HEK293 (cell line): ENCODE measurements around the gene PLCB1.

Source experiments
- CTCF ChIA-PET: fragments of 350-600 bp; formaldehyde crosslinking; extraction: SDS; loops from one replicate; lab custom pipeline; 2021; ENCODE audit warnings: antibody characterized with exemption; lab: Yijun Ruan, JAX
- POLR2A ChIA-PET: fragments of 300-600 bp; formaldehyde crosslinking; extraction: SDS; loops from one replicate; lab custom pipeline; 2020; ENCODE audit warnings: antibody characterized with exemption, inconsistent platforms; lab: Yijun Ruan, JAX
- H3K27ac ChIP-seq: fragments of 200-500 bp; sonication (Bioruptor generic); 2 replicates; pipeline ENCODE4 v1.5.1; 2014; ENCODE audit warnings: low read depth, low read length, control low read depth, inconsistent platforms; ENCODE audit errors: extremely low read depth
- H3K36me3 ChIP-seq, 2 experiments: fragments of 200-500 bp in 1 of 2; sonication (Bioruptor generic) in 1 of 2; 1 replicate in 1 of 2; 2 replicates in 1 of 2; pipeline ENCODE4 v1.5.1; 2014 to 2017; ENCODE audit warnings: inconsistent platforms in 2 of 2, low read length in 2 of 2; ENCODE audit not compliant: control insufficient read depth in 2 of 2, insufficient read depth in 1 of 2
- H3K4me1 ChIP-seq: fragments of 200-500 bp; sonication (Bioruptor generic); 2 replicates; pipeline ENCODE4 v1.5.1; 2014; ENCODE audit warnings: mild to moderate bottlenecking, low read length, inconsistent platforms; ENCODE audit not compliant: control insufficient read depth, insufficient read depth
- H3K4me3 ChIP-seq: 2 replicates; pipeline ENCODE4 v1.5.1; 2011; ENCODE audit warnings: low read depth, mild to moderate bottlenecking, control low read depth, low read length, moderate library complexity
- H3K9me3 ChIP-seq: fragments of 200-500 bp; sonication (Bioruptor generic); 2 replicates; pipeline ENCODE4 v1.5.1; 2014; ENCODE audit warnings: low read depth, low read length, inconsistent platforms; ENCODE audit not compliant: control insufficient read depth, insufficient read depth
- ELK4 ChIP-seq: IDR thresholded peaks from 2 replicates; pipeline ENCODE4 v1.6.1; 2011; ENCODE audit warnings: mild to moderate bottlenecking, low read depth, low read length, borderline replicate concordance
- GLI4 ChIP-seq: fragments of 450-650 bp; formaldehyde crosslinking; IDR thresholded peaks from 2 replicates; pipeline ENCODE4 v1.5.1; 2016; ENCODE audit warnings: missing biosample characterization, missing genetic modification characterization
- KLF1 ChIP-seq: fragments of 450-650 bp; formaldehyde crosslinking; IDR thresholded peaks from 2 replicates; pipeline ENCODE4 v1.5.1; 2016; ENCODE audit warnings: missing biosample characterization, missing genetic modification characterization
- KLF16 ChIP-seq: fragments of 450-650 bp; formaldehyde crosslinking; IDR thresholded peaks from 2 replicates; pipeline ENCODE4 v1.5.1; 2017; ENCODE audit warnings: missing biosample characterization, missing genetic modification characterization
- TRIM28 ChIP-seq: IDR thresholded peaks from 2 replicates; pipeline ENCODE4 v1.6.1; 2011; ENCODE audit warnings: low read length, control low read depth, borderline replicate concordance
- YY2 ChIP-seq: fragments of 450-650 bp; formaldehyde crosslinking; IDR thresholded peaks from 2 replicates; pipeline ENCODE4 v1.5.1; 2016; ENCODE audit warnings: missing biosample characterization, missing genetic modification characterization
- ZBTB26 ChIP-seq: fragments of 450-650 bp; formaldehyde crosslinking; optimal IDR thresholded peaks from 2 replicates; pipeline ENCODE3; 2016; ENCODE audit warnings: missing biosample characterization, mild to moderate bottlenecking, missing genetic modification characterization
- ZBTB49 ChIP-seq: fragments of 450-650 bp; formaldehyde crosslinking; IDR thresholded peaks from 2 replicates; pipeline ENCODE4 v1.5.1; 2016; ENCODE audit warnings: missing biosample characterization, missing genetic modification characterization, low read depth
- ZNF121 ChIP-seq: fragments of 450-650 bp; formaldehyde crosslinking; IDR thresholded peaks from 2 replicates; pipeline ENCODE4 v1.5.1; 2016; ENCODE audit warnings: missing biosample characterization, missing genetic modification characterization
- ZNF155 ChIP-seq: fragments of 450-650 bp; formaldehyde crosslinking; IDR thresholded peaks from 2 replicates; pipeline ENCODE4 v1.5.1; 2016; ENCODE audit warnings: missing biosample characterization, missing genetic modification characterization
- ZNF157 ChIP-seq: fragments of 450-650 bp; formaldehyde crosslinking; IDR thresholded peaks from 2 replicates; pipeline ENCODE4 v1.5.1; 2016; ENCODE audit warnings: missing biosample characterization, missing genetic modification characterization
- ZNF16 ChIP-seq: fragments of 450-650 bp; formaldehyde crosslinking; IDR thresholded peaks from 2 replicates; pipeline ENCODE4 v1.5.1; 2016; ENCODE audit warnings: low read depth, missing biosample characterization, missing genetic modification characterization
- ZNF266 ChIP-seq: fragments of 450-650 bp; formaldehyde crosslinking; IDR thresholded peaks from 2 replicates; pipeline ENCODE4 v1.5.1; 2016; ENCODE audit warnings: missing biosample characterization, missing genetic modification characterization, low read depth
- ZNF645 ChIP-seq: fragments of 450-650 bp; formaldehyde crosslinking; IDR thresholded peaks from 2 replicates; pipeline ENCODE4; 2016; ENCODE audit warnings: missing biosample characterization, missing genetic modification characterization
- ZNF658 ChIP-seq: fragments of 450-650 bp; formaldehyde crosslinking; IDR thresholded peaks from 2 replicates; pipeline ENCODE4; 2016; ENCODE audit warnings: missing biosample characterization, missing genetic modification characterization
- ZNF707 ChIP-seq: fragments of 450-650 bp; formaldehyde crosslinking; IDR thresholded peaks from 2 replicates; pipeline ENCODE4 v1.5.1; 2016; ENCODE audit warnings: missing biosample characterization, missing genetic modification characterization
- ZNF843 ChIP-seq: fragments of 450-650 bp; formaldehyde crosslinking; IDR thresholded peaks from 2 replicates; pipeline ENCODE4 v1.5.1; 2016; ENCODE audit warnings: missing biosample characterization, missing genetic modification characterization
- TF ChIP-seq, protein P1 (sequence below): fragments of 450-650 bp; formaldehyde crosslinking; conservative IDR thresholded peaks from 2 replicates; pipeline ENCODE4 v1.5.1; 2016; ENCODE audit warnings: low read depth, missing biosample characterization, missing genetic modification characterization

The PLCB1 gene

GRCh38 chr20:8874437-8874836 lies 742.4 kb downstream of the PLCB1 start (continued):
- TF ChIP-seq ZNF155 (tag by site-specific recombination) = no peak
- TF ChIP-seq GLI4 (tag by site-specific recombination) = no peak
- no peak for TF ChIP-seq KLF1 (tag by site-specific recombination)
- TF ChIP-seq, all 188 proteins: peak for 0

GRCh38 chr20:8875586-8875985 lies 743.5 kb downstream of the PLCB1 start:
- TF ChIP-seq ZNF843 (tag by site-specific recombination) (no peak), ELK4 (no peak), ZNF157 (tag by site-specific recombination) (no peak)
- CTCF ChIA-PET = no interaction called here
- POLR2A ChIA-PET = no interaction called here

DNA sequence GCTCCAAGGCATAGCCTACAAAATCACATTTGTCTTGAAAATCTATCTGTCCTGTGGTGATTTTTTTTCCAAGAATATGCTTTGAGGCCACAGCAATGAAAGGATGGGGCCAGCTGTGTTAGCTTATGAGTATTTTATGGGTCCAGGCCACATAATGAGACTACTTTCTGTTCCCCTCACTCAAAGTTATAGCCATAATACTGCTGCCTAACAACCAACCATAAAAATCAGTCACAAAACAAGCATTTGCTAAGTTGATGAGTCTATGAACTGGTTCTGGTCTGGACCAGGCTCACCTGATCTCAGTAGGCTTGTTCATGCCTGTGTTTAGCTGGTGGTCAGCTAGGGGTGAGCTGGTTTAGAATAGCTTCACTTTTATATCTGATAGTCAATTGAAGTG lies 744.3 kb downstream of the PLCB1 start:
- POLR2A ChIA-PET = no interaction called here
- H3K9me3 ChIP-seq = no peaks in the 10 kb centered on the region
- no peak for TF ChIP-seq ZNF121 (tag by site-specific recombination)
- TF ChIP-seq, protein P1, sequence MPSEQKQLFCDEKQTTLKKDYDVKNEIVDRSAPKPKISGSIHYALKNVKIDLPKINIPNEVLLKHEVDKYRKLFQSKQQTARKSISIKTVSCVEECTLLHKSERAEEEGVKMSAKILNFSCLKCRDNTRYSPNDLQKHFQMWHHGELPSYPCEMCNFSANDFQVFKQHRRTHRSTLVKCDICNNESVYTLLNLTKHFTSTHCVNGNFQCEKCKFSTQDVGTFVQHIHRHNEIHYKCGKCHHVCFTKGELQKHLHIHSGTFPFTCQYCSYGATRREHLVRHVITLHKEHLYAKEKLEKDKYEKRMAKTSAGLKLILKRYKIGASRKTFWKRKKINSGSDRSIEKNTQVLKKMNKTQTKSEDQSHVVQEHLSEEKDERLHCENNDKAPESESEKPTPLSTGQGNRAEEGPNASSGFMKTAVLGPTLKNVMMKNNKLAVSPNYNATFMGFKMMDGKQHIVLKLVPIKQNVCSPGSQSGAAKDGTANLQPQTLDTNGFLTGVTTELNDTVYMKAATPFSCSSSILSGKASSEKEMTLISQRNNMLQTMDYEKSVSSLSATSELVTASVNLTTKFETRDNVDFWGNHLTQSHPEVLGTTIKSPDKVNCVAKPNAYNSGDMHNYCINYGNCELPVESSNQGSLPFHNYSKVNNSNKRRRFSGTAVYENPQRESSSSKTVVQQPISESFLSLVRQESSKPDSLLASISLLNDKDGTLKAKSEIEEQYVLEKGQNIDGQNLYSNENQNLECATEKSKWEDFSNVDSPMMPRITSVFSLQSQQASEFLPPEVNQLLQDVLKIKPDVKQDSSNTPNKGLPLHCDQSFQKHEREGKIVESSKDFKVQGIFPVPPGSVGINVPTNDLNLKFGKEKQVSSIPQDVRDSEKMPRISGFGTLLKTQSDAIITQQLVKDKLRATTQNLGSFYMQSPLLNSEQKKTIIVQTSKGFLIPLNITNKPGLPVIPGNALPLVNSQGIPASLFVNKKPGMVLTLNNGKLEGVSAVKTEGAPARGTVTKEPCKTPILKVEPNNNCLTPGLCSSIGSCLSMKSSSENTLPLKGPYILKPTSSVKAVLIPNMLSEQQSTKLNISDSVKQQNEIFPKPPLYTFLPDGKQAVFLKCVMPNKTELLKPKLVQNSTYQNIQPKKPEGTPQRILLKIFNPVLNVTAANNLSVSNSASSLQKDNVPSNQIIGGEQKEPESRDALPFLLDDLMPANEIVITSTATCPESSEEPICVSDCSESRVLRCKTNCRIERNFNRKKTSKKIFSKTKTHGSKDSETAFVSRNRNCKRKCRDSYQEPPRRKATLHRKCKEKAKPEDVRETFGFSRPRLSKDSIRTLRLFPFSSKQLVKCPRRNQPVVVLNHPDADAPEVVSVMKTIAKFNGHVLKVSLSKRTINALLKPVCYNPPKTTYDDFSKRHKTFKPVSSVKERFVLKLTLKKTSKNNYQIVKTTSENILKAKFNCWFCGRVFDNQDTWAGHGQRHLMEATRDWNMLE = no peak
- TF ChIP-seq ZNF658 (tag by site-specific recombination) = no peak
- TF ChIP-seq YY2 (tag by site-specific recombination) = no peak
- TF ChIP-seq ZNF266 (tag by site-specific recombination) = no peak
- TF ChIP-seq ZBTB26 (tag by site-specific recombination) = no peak
- CTCF ChIA-PET = interaction anchor here (1.0 kb wide), 1 partner anchor 17 kb away, joined by 3 read pairs; no protein-coding TSS in a partner anchor
- no peak overlapping the region for H3K4me3 ChIP-seq
- H3K4me1 ChIP-seq = no peaks in the 10 kb centered on the region
- H3K36me3 ChIP-seq = no peaks in the 10 kb centered on the region
- no peak overlapping the region for H3K27ac ChIP-seq

More at GRCh38 chr20:8875586-8875985, 743.5 kb downstream of the PLCB1 start:
- H3K36me3 ChIP-seq = no peaks in the 10 kb centered on the region
- H3K4me3 ChIP-seq = no peak overlapping the region
- no peaks in the 10 kb centered on the region for H3K9me3 ChIP-seq
- no peaks in the 10 kb centered on the region for H3K4me1 ChIP-seq
- H3K27ac ChIP-seq = no peak overlapping the region

GRCh38 chr20:8877294-8877693 lies 745.2 kb downstream of the PLCB1 start:
- Histone ChIP-seq H3K27ac (no peak overlapping the region), H3K9me3 (no peaks in the 10 kb centered on the region), H3K4me3 (no peak overlapping the region), H3K4me1 (no peaks in the 10 kb centered on the region), H3K36me3 (no peaks in the 10 kb centered on the region)
- POLR2A ChIA-PET = no interaction called here
- CTCF ChIA-PET = interaction anchor here (0.9 kb wide), 1 partner anchor 23 kb away, joined by 3 read pairs; no protein-coding TSS in a partner anchor
- TF ChIP-seq KLF16 (no peak), TRIM28 (no peak), ZNF707 (tag by site-specific recombination) (no peak), ZNF645 (tag by site-specific recombination) (no peak), ZNF266 (tag by site-specific recombination) (no peak), ZBTB49 (tag by site-specific recombination) (no peak), GLI4 (tag by site-specific recombination) (no peak), ZNF16 (tag by site-specific recombination) (no peak)
